ENCODE data around the gene ADGRL3.
"Not testable (repeated sequence)": the region's sequence is repeated elsewhere in the genome, so short reads cannot be mapped to it uniquely, and the experiment has no call there.

The ADGRL3 gene

GRCh38 chr4:61376301-61376700, 176.2 kb downstream of the ADGRL3 start:
- no peak overlapping the region for H3K4me3 ChIP-seq (replicated peaks; ENCODE audit: low read depth, low read length)
- DNase-seq (ENCODE audit: extremely low read depth, low read depth): no peak
- TF ChIP-seq, protein P1, sequence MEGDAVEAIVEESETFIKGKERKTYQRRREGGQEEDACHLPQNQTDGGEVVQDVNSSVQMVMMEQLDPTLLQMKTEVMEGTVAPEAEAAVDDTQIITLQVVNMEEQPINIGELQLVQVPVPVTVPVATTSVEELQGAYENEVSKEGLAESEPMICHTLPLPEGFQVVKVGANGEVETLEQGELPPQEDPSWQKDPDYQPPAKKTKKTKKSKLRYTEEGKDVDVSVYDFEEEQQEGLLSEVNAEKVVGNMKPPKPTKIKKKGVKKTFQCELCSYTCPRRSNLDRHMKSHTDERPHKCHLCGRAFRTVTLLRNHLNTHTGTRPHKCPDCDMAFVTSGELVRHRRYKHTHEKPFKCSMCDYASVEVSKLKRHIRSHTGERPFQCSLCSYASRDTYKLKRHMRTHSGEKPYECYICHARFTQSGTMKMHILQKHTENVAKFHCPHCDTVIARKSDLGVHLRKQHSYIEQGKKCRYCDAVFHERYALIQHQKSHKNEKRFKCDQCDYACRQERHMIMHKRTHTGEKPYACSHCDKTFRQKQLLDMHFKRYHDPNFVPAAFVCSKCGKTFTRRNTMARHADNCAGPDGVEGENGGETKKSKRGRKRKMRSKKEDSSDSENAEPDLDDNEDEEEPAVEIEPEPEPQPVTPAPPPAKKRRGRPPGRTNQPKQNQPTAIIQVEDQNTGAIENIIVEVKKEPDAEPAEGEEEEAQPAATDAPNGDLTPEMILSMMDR (IDR thresholded peaks at IDR 0.05; ENCODE audit: low read depth, low read length, missing control alignments): no peak

- TF ChIP-seq, protein P1 (IDR thresholded peaks at IDR 0.05; ENCODE audit: low read depth, low read length, missing control alignments): no peak
- DNase-seq (ENCODE audit: extremely low read depth, low read depth): no peak
Observed at GRCh38 chr4:61379406-61379805, 179.3 kb downstream of the ADGRL3 start.

DNA sequence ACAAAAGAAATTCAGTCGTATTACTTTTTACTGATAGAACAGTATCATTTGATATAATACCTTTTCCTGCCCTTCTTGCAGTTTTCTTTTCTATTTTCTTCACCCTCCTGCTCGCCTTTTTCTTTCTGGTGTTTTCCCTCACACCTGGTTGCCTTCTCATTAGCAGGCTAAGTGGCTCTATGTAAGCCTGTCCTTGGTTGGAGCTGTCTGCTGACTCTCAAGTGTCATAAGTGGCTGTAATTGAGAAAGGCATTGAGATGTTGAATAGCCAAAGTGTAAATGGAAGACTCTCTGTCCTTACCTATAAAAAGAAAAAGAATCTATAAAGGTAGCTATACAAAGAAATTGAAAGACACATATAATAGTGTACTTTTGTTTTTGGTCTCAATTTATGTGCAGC, 180.7 kb downstream of the ADGRL3 start:
- TF ChIP-seq, protein P1 (IDR thresholded peaks at IDR 0.05; ENCODE audit: low read depth, low read length, missing control alignments): no peak
- no peak for DNase-seq (ENCODE audit: extremely low read depth, low read depth)
- H3K4me3 ChIP-seq (replicated peaks; ENCODE audit: low read depth, low read length): no peak overlapping the region

More at GRCh38 chr4:61379406-61379805, 179.3 kb downstream of the ADGRL3 start:
- H3K4me3 ChIP-seq (replicated peaks; ENCODE audit: low read depth, low read length): no peak overlapping the region

GRCh38 chr4:61385256-61385655, 185.1 kb downstream of the ADGRL3 start:
- TF ChIP-seq, protein P1 (IDR thresholded peaks at IDR 0.05; ENCODE audit: low read depth, low read length, missing control alignments): no peak
- no peak overlapping the region for H3K4me3 ChIP-seq (replicated peaks; ENCODE audit: low read depth, low read length)
- no peak for DNase-seq (ENCODE audit: extremely low read depth, low read depth)

DNA sequence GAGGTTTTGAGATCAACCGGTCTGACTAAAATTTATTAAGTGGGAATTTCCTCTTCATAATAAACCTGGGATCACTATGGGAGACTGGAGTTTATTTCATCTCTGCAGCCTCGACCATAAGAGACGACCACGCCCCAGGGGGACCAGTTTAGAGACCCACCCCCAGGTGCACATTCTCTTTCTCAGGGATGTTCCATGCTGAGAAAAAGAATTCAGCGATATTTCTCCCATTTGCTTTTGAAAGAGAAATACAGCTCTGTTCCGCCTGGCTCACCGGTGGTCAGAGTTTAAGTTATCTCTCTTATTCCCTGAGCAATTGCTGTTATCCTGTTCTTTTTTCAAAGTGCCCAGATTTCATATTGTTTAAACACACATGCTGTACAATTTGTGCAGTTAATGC, 187.2 kb downstream of the ADGRL3 start:
- DNase-seq (ENCODE audit: extremely low read depth, low read depth); H3K4me3 ChIP-seq (replicated peaks; ENCODE audit: low read depth, low read length): not testable (repeated sequence)

DNA sequence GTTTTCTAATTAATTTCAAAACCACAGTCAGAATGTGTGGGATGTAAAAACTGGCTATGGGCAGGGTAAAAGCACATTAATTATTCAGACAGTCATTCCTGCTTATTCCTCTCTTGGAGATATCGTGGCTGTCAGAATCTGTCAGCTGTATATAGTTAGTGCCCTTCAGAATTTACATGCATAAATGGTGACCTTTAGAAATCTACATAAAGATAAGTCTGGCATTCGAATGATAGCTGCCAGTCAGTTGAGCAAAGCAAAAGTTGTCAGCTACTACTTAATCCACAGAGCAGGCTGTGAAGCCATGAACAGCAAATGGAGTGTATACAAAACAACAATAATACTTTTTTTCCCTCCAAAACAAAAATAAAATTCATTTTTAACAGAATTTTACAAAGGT, 189.5 kb downstream of the ADGRL3 start:
- H3K4me3 ChIP-seq (replicated peaks; ENCODE audit: low read depth, low read length): no peak overlapping the region
- TF ChIP-seq, protein P1 (IDR thresholded peaks at IDR 0.05; ENCODE audit: low read depth, low read length, missing control alignments): no peak
- DNase-seq (ENCODE audit: extremely low read depth, low read depth): no peak

GRCh38 chr4:61395754-61396153, 195.6 kb downstream of the ADGRL3 start:
- H3K4me3 ChIP-seq (replicated peaks; ENCODE audit: low read depth, low read length): no peak overlapping the region
- TF ChIP-seq, protein P1 (IDR thresholded peaks at IDR 0.05; ENCODE audit: low read depth, low read length, missing control alignments): no peak
- no peak for DNase-seq (ENCODE audit: extremely low read depth, low read depth)
